HG03159 (cell line): Measurements from ENCODE around the gene TMEM184A.

Experiments
- ATAC-seq: cut with Tn5 transposase; IDR thresholded peaks from one replicate; pipeline ENCODE4 v1.9.1; 2021; ENCODE audit warnings: mild to moderate bottlenecking, moderate library complexity; ENCODE audit not compliant: unreplicated experiment

TMEM184A gene

DNA sequence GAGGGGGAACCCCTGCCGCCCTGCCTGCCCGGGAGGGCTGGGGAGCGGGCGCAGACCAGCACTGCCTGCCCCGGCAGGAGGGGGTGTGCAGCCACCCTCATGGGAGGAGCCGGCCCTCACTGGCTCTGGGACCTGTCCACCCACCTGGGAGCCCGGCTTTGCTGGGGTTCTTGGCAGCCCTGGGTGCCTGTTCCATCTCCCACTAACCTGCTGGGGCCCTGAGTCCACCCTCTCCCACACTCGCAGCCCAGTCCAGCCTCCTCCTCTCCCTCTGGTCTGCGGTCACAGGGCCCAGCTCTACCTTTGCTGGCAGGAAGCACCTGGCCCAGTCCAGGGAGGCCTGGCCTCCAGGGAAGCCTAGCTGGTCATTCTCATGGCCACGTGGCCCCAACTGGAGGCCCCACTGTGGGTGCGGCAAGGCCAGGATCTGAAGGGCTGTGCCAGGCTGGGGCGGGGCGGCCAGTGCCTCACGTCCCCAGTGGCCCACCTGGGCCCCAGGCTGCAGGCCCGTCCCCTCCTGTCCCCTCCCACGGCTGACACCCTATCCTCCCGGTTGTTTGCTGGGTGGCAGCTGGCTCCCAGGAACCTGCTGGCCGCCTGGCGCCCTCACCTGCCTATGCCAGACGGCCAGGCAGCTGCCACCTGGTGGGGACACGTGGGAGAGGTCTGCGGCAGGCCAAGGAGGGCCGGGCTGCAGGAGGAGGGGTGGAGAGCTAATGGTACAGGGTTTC, at the start of gene TMEM184A:
Gene TMEM184A, minus strand, starts transcription at position 393 of the 731 bp plus-strand sequence. CDS start 721 bp downstream, outside the sequence.
- ATAC-seq: peak; percentile 53

DNA sequence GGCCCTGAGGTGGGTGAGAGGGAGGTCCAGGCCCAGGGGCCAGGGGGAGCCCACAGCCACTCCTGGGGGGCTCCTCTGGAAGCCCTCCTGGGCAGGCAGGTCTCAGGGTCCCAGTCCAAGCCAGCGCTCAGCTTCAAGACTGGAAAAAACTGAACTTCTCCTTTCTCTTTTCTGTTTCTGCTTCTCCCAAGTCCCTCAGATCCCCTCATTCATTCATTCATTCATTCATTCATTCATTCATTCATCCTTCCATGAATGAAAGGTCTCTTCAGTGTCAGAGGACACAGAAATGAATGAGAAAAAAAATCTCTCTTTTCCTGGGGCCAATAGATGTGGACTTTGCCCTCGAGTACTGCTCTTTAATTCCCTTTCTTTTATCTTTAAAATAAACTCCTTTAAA, 48.4 kb upstream of the TMEM184A start:
- no peak for ATAC-seq

DNA sequence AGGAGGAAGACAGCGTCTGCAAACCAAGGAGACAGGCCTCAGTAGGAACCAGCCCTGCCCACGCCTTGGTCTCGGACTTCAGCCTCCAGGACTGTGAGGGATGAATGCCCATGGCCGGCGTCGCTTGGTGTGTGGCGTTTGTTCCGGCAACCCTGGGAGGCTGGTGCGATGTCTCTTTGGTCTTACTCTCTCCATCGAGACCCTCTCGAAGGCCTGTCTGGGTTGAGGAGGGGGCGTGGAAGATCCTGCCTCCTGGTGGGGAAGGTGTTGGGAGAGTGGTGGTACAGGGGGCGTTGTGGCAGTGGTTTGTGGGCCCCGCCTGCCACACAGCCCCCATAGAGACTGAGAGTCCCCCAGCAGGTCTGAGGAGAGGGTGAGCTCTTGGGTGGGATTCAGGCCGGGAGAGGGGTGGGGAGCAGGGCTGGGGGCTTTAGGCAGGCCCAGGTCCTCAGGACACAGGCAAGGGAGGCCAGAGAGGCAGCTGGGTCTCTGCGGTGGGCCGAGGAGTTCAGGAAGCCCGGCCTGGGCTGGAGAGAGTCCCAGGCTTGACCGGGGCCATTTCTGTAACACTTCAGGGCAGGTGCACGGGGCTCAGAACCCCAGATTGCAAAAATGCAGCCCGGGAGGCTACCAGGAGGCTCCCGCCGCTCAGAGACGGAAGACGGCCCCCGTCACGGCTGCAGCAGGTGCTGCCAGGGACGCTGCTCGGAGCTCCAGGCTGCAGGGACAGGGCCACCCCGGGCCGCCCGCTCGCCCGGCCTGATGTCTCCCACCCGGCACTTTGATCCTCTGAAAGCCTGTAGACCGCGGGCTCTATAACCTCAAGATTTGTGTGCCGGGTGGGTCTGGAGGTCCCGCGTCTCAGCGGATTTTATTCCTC, 47.6 kb upstream of the TMEM184A start:
- no peak for ATAC-seq

DNA sequence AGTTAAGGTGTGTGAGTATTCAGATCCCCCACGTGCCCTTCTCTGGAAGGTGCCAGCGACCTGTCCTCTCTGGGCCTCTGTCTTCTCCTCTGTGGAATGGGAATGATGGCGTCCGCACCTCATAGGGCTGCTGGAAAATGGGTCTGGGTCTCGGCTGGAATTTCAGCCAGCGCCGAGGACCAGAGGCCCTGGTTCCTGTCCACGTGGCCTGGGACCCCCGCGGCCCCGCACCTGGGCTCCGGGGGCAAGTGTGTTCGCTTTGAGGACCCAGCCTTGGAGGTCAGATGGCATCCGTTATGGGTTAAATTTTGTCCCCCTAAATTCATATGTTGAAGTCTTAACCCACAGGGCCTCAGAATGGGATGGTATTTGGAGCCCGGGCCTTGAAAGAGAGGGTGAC, 46.4 kb upstream of the TMEM184A start:
- ATAC-seq: no peak

DNA sequence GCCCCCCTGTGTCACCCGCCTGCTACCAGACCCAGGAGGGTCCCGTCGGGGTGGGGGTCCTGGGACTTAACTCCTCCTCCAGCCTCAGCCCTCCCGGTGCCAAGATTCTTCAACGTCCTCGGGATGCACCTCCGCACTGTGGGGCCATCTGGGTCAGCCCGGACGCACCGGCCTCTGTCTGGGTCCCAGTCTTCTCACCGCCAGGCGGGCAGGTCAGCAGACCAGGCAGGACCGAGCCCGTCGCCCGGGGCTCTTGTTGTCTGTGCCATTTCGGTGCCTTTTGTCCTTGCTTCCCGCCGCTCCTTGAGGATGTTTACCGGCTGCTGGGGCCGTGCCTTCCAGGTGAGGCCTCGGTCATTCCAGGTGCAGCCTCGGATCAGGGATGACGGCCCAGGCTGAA, 46.0 kb upstream of the TMEM184A start:
- ATAC-seq: no peak

DNA sequence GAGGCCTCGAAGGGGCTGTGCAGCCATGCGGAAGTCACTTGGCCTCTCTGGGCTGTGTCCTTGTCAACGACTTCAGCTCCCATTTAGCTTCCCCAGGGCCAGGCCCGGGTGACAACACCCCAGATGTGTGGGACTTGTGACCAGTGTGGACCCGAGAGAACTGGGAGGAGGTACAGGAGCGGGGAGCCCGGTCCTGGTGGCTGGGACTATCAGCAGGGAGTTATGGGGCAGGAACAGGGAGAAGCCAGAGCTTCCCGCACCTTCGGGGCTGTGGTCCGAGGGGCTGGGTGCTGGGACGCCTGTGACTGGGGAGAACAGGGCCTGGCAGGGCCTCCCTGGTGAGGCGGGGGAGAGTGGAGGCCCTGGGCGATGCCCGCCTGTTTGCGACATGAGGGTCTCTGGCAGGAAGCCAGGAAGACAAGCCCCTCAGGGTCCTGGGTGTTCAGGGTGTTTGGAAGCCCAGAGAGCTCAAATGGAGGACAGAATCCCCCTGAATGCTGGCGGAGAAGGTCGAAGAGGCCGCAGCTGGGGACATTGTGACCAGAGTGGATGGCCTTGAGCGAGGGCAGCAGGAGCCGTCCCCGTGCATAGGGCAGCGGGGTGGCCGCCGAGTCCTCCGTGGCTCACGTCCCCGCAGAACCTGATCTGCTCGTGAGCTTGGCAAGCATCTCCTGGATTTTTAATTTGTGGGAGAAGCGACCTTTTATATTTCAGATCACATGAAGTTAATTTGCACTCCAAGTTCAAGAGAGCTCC, 43.8 kb upstream of the TMEM184A start:
- ATAC-seq: no peak

DNA sequence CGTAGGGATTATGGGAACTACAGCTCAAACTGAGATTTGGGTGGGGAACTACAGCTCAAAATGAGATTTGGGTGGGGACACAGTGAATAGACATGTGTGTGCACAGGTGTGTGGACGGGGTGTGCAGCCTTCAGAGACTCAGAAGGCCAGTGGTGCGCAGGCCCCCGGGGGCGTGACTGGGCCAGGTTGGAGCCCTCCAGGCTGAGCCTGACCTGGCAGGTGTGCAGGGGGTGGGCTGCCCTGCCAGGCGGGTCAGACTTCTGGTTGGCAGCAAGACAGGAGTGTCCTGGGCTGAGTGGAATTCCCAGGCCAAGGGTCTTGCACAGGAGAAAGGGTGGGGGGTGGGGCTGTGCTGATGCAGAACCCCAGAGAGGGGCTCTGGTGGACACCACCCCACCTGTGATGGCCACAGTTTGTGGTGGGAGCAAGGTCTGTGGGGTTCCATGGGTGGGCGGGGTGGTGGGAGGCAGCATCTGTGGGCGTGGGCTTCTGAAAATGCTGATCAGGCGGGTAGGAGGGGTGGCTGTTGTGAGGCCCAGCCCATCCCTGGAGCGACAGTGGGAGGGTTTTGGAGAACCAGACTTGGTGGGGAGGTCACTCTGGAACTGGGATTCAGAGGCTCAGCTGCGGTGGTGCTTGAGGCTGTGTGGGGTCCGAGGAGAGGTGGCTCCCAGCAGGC, 43.1 kb upstream of the TMEM184A start:
- no peak for ATAC-seq

DNA sequence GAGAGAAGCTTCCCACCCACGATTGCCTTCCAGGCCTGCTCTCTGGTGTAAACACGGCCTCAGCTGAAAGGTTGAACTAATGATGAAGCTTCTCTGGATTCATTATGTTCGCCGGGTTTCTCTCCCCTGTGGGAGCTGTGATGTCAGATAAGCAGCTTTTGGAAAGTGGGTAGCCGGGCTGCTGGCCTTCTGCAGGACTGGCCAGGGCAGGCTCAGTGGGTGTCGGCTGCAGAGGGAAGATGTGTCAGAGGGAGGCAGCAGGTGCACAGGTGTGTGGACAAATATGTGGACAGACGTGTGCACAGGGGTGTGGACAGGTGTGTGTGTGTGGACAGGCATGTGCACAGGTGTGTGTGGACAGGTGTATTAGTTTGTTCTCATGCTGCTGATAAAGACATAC, 42.3 kb upstream of the TMEM184A start:
- no peak for ATAC-seq

DNA sequence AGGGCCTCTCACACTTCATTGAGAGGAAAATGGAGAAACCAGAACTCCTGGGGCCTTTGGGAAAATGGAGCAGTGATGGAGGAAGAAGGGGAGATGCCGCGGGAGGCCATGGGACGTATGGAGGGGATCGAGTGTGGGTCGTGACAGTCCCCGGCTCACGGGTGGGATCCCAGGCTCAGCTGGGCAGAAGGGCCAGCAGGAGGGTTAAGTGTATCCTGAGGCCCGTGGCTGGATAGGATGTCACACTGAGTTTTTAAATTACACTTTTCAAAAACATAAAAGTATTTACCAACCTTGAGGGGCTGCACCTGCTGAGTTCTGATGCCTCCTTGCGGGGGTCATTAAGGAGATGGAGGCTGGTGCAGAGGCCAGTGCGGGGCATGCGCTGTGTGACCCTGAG, 41.8 kb upstream of the TMEM184A start:
- no peak for ATAC-seq

DNA sequence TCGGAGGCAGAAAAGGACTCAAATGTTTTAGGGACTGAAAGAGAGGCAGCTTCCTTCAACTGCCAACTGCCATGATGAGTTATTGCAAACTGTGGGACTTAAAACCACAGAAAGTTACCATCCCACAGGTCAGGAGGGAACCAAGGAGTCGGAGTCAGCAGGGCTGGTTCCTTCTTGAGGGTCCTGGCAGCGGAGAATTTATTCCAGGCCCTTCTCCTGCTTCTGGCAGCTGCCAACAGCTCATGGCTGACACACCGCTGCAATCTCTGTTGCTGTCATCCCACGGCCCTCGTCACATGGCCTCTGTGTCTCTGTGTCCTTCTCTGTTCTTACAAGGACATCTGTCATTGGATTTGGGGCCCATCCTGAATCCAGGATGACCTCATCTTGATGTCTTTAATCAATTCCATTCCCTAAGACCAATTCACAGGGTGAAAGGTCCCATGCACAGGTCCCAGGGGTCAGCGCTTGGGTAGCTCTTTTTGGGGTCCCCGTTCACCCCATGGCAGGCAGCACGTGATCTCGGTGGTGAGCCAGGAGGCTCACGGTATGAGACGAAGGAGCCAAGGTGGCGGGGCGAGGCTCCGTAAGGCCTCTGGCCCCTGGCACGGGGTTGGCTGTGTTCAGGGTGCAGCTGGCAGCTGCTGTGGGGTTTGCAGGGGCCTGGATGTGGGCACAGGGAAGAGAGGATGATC, 41.2 kb upstream of the TMEM184A start:
- ATAC-seq: no peak

DNA sequence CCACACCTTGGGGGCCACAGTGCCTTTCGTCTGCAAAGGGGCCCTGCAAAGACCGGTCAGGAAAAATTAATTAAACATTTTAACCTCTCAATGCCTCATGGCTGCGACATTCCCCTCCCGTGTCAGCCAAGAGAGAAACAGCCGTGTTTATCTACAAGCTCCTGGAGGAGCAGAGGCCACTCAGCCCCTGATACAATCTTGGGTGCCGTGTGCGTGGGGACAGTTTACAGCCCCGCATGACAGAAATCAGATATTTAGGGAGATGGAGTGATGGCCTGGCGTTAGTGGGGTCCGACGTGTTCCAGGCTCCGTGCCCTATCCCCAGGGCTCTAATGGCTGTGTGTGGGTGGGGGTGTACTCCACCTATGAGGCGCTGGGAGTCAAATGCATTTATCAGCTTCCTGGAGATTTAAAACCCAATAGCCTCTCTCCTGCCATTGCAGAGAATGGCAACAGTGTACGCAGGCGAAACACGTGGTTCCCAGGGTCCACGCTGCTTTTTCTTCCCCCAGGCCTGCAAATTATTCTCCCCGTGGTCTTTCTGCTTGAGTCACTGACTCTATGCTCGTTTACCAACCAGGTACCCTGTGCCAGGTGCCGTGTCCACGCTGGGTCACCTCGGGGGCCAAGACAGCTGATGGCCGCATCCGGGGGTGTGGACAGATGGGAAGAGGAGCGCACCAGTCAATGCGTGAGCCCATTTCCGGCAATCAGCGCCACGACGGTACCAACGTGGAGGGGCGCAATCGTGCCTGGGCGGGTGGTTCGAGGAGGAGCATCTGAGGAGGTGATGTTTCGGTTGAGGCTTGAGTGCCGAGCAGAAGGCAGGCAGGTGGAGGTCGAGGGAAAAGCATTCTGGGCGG, 40.4 kb upstream of the TMEM184A start:
- no peak for ATAC-seq

DNA sequence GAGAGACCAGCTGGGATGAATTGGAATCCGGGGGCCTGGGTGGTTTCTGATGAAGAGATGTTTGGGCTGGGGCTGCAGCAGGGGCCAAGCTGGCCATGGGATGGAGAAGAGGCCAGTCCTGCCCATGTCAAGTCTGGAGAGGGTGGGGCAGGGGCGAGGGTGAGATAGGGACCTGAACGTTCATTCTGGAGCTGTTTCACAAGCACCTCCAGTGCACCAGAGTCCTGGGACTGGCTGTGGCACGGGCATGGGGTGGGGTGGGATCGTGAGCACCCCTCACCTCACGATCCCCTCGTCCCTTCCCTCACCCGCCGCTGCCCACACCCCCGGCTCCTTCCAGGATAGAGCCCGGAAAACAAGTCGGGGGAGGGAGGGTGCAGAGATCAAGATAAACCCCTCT, 39.6 kb upstream of the TMEM184A start:
- no peak for ATAC-seq

DNA sequence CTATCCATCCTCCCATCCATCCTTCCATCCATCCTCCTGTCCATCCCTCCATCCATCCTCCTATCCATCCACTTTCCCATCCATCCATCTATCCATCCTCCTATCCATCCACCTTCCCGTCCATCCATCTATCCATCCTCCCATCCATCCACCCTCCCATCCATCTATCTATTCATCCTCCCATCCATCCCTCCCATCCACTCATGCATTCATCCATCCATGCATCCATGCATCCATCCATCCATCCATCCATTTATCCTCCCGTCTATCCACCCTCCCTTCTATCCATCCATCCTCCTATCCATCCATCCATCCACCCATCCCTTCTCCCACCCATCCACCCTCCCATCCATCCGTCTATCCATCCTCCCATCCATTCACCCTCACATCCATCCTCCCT, 39.0 kb upstream of the TMEM184A start:
- no peak for ATAC-seq

DNA sequence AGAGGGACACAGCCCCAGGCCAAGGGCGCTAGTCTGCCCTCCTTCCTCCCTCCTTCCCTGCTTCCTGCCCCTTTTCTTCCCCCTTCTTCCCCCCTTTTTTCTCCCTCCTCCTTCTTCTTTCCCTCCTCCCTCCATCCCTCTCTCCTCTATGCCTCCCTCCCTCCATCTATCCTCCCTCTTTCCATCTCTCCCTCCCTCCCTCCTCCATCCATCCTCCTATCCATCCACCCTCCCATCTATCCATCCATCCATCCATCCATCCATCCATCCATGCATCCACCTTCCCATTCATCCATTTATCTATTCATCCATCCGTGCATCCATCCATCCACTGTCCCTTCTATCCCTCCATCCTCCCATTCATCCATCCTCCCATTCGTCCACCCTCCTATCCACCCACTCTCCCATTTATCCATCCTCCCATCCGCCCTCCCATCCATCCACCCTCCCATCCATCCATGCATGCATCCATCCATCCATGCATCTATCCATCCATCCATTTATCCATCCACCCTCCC, 38.0 kb upstream of the TMEM184A start:
- ATAC-seq: no peak

DNA sequence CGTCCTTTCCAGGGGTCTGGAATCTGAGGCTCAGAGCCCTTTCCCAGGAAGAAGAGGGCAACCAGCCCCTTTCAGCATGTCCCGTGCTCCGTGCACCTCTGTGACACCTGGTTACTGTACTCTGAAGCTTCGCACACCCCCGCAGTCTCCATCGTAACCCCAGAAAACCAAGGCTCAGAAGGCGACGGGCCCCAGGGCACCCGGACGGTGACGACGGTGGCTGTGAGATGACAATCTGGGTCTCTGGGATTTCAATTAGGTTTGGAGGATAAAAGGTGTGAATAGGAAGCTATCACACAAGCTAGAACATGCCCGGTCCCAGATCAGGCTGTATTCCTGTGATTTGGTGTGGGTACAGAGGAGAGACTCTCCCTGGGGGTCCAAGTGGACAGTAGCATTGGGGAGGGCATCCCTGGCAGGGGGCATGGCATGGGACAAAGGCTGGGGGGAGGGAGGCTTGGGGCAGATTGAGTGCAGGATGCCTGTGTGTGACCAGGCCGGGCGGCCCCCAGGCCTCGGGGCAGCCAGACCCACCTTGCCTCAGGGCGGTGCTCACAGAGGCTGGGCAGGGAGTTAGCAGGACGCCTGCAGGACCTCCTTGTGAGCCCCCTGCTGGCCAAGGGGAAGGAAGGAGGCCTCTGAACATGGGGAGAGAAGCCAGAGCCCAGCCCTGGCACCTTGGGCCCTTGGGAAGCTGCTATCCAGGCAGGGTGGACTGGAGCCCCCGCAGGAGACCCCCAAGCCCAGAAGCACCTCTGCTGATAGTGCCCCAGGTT, 37.3 kb upstream of the TMEM184A start:
- no peak for ATAC-seq

DNA sequence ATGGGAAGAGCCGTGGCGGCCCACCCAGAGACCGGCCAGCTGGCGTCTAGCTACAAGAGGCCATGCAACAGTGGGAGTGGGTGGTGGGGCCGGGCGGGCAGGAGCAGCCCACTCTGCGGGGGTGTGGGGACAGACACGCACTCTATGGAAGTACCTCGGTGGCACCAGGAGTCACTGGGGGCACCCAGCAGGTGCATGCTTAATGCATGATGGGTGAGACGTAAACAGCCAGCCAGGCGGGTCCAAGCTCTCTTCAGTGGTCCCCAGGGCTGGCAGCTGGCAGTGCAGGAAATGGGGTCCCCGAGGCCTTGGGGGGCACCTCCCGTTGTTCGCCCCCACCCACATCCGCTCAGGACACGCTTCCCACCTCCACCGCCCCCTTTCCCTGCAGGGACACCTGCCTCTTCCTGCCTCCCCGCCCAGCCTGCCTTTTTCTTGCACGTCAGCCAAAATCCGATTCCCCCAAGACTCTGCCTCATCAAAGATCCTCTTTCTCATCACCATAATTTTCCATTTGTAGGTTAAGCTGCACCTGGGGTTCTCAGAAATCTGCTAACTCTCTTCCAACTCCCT, 36.4 kb upstream of the TMEM184A start:
- no peak for ATAC-seq

DNA sequence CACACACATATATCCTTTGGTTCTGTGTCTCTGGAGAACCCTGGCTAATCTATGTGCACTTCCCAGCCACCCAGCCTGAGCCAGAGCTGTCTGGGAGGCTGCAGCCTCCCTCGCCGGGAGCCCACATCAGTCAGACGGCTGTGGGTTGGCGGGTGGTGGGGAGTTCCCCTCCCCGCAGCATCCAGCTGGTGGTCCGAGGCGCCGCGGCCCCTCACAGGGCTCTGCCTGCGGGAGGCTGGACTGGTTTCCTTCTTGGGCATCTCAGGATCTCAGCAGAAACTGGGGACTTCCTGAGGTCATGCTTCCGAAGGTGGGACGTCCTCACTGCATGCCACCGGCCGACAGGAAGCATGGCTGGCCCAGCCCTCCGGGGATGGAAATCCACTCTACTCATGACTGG, 35.9 kb upstream of the TMEM184A start:
- no peak for ATAC-seq

DNA sequence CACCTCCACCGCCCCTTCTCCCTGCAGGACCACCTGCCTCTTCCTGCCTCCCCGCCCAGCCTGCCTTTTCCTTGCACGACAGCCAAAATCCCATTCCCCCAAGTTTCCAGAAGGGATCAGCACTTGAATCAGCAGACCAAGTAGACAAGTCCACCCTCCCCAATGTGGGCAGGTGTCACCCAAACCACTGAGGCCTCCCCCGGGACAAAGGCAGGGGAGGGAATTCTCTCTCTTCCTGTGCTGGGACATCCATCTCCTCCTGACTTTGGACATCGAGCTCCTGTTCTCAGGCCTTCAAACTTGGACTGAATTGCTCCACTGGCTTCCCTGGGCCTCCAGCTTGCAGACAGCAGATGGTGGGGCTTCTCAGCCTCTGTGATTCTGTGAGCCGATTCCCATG, 35.4 kb upstream of the TMEM184A start:
- no peak for ATAC-seq
